ENCODE measurements around the gene CCDC33. TPM values are rescaled to one million over a fixed set of nuclear protein-coding genes. Genes with fewer than 3 reads are reported as not detected.

The CCDC33 gene
- total RNA-seq, 1 donor from 2014 or later = not detected

DNA sequence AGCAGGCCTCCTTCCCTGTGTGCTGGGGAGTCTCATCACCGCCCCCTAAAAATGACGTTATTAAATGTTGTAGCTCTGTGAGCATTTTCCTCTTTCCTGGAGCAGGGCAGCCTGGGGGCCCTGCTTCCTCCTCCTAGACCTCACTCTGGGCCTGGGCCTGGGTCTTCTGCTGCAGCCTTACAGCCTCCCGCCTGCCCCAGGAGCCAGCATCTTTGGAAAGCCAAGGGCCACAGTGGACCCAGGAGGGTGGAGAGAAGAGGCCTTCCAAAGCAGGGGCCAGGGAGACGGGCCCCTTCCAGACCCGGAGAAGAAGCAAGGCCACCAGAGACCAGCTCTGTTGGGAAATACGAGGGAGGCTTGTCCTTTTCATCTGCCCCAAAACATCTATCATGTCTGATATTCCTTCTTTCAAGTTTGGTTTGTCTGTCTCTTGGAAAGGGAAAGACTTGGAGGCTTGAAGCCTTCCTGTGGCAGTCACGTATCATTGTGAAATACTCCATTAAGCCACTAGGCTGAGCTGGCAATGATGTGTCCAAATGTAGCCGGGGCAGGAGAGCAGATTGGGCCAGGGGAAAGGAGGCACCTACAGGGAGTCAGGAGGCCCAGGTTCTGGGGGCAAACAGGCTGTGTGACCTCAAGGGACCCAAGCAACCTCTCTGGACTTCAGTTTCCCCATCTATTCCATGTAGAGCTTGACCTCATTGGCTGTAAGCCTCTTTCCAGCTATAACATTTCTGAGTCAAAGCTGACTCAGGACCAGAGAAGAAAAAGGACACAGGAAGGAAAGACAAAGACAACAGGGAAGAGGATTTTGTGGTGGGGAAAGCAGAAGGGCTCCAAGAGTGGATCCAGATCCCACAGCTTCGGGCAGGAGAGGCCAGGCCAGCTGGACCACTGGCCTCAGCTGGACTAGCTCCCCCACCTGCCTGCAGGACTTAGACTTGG lies 100.2 kb downstream of the CCDC33 start:
- Mint-ChIP-seq H3K4me1 (ENCODE audit: low read depth) (no peaks in the 10 kb centered on the region), H3K4me3 (ENCODE audit: low read depth) (no peak overlapping the region), H3K27me3 (ENCODE audit: low read depth) (peaks cover under 1% of the 10 kb centered on the region), H3K36me3 (ENCODE audit: low read depth) (no peaks in the 10 kb centered on the region), H3K27ac (no peak overlapping the region), H3K9me3 (no peaks in the 10 kb centered on the region)
- no peak for DNase-seq (ENCODE audit: low spot score)
- intact Hi-C loops (cut with micrococcal nuclease) = no loop called here

DNA sequence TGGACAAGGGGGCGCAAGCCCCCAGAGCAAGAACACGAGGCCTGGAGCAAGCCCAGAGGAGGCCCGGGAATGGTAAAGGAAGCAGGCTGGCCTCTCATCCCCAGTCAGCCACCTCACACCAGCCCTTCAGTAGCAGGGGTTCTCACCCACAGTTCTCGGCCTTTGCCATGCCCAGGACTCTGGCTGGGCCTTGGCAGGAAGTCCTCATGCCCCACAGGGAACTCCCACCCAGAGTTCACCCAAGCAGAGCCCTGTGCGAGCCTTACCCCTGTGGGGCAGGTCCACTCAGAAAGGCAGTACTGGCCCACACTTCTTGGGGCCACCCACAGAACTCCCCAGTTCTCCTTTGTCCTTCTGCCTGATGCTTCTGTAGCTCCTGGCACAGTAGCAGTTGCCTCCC lies 101.0 kb downstream of the CCDC33 start:
- no peaks in the 10 kb centered on the region for H3K4me1 Mint-ChIP-seq (ENCODE audit: low read depth)
- no peak for DNase-seq (ENCODE audit: low spot score)
- H3K36me3 Mint-ChIP-seq (ENCODE audit: low read depth) = no peaks in the 10 kb centered on the region
- H3K27me3 Mint-ChIP-seq (ENCODE audit: low read depth) = peaks cover 4% of the 10 kb centered on the region
- no peak overlapping the region for H3K27ac Mint-ChIP-seq
- no peaks in the 10 kb centered on the region for H3K9me3 Mint-ChIP-seq
- intact Hi-C loops (cut with micrococcal nuclease) = no loop called here
- no peak overlapping the region for H3K4me3 Mint-ChIP-seq (ENCODE audit: low read depth)

DNA sequence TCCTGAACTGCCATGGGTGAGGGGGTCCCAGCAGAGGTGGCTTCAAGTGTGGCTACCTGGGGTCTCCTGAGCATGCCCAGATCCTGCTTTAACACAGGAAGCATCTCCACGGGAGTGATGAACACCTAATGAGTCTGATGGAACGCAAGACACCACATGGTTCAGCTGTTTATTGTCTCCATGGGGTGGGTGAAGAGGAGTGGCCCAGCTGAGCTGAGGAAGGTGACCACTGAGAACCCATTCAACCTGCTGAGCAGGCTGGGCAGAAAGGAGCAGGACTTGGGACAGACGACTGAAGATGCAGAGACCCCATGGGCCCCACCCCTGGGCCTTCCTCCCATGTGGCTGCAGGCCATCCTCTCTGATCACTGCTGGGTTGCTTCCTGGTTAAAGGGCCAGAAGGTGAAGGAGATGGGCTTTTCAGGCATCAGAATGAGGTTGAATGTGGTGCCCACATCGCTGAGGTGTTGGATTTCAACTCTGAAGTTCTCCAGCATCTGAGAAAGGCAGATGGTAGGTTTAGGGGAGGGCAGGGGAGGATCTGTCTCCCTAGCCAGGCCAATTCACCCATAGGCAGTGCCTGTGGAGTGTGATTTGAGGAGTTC lies 101.6 kb downstream of the CCDC33 start:
- Mint-ChIP-seq H3K27me3 (ENCODE audit: low read depth) (peaks cover 4% of the 10 kb centered on the region), H3K36me3 (ENCODE audit: low read depth) (no peaks in the 10 kb centered on the region), H3K27ac (no peak overlapping the region), H3K9me3 (no peaks in the 10 kb centered on the region), H3K4me1 (ENCODE audit: low read depth) (no peaks in the 10 kb centered on the region), H3K4me3 (ENCODE audit: low read depth) (no peak overlapping the region)
- intact Hi-C loops (cut with micrococcal nuclease) = no loop called here
- no peak for DNase-seq (ENCODE audit: low spot score)

DNA sequence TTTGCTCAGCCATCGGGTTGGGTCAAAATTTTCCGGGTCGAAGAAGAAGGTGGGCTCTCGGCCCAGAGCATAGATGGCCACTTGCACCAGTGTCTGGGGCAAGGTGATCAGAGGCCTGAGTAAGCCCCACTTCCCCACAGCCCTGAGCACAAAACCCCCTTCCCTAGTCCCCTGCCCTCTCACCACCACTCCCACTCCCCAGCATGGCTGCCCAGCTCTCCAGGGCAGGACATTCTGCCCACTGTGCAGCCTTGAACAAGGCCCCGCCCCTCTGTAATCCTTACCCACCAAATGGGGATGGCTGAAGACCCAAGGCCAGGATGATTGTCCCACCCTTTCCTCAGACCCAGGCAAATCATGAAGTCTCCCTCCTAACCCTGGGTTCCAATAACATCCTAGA lies 102.5 kb downstream of the CCDC33 start:
- Mint-ChIP-seq H3K4me3 (ENCODE audit: low read depth) (no peak overlapping the region), H3K9me3 (no peaks in the 10 kb centered on the region), H3K4me1 (ENCODE audit: low read depth) (no peaks in the 10 kb centered on the region)

DNA sequence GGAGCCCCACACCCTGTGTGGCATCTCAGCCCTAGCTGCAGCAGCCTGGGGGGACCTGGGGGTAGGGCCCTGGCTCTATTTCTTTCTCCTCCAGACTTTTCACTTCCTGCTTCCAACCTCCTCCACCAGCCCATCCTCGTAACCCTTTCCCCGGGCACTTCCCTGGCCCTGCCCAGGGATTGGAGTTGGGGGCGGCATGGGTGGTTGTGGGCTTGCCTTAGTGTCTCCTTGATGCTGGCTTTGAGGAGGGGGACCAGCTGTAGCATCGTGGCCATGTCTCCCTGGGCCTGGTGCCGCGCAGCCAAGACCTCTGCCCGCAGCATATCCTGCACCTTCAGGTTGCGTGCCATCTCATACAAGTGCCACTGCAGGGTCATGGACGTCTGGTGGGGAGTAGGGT lies 103.2 kb downstream of the CCDC33 start:
- Mint-ChIP-seq H3K27ac (no peak overlapping the region), H3K4me3 (ENCODE audit: low read depth) (no peak overlapping the region), H3K27me3 (ENCODE audit: low read depth) (peaks cover 4% of the 10 kb centered on the region), H3K4me1 (ENCODE audit: low read depth) (no peaks in the 10 kb centered on the region), H3K9me3 (no peaks in the 10 kb centered on the region), H3K36me3 (ENCODE audit: low read depth) (no peaks in the 10 kb centered on the region)
- intact Hi-C loops (cut with micrococcal nuclease) = no loop called here
- no peak for DNase-seq (ENCODE audit: low spot score)

More for the DNA sequence above, 102.5 kb downstream of the CCDC33 start:
- no peak overlapping the region for H3K27ac Mint-ChIP-seq
- intact Hi-C loops (cut with micrococcal nuclease) = no loop called here
- H3K36me3 Mint-ChIP-seq (ENCODE audit: low read depth) = no peaks in the 10 kb centered on the region
- no peak for DNase-seq (ENCODE audit: low spot score)
- H3K27me3 Mint-ChIP-seq (ENCODE audit: low read depth) = peaks cover 4% of the 10 kb centered on the region

DNA sequence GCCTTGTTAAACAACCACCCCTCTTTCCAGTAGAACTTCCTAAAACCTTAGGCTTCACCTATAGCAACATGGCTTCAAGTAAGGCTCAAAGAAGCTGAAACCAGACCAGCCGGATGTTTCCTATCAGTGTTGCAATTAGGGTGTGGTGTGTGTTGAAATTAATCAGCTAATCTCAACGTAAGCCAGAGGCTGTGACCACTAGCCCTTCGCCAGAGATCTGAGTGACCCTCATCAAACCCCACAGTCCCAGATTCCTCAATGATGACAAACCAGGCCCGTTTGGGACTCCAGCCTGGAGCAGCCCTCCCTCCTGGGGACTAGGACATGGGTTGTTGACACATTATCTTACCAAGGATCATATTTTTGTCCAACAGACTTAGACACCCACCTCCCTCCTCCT lies 104.0 kb downstream of the CCDC33 start:
- no peaks in the 10 kb centered on the region for H3K4me1 Mint-ChIP-seq (ENCODE audit: low read depth)
- intact Hi-C loops (cut with micrococcal nuclease) = no loop called here
- H3K27ac Mint-ChIP-seq = no peak overlapping the region
- no peaks in the 10 kb centered on the region for H3K9me3 Mint-ChIP-seq
- H3K4me3 Mint-ChIP-seq (ENCODE audit: low read depth) = no peak overlapping the region
- no peaks in the 10 kb centered on the region for H3K36me3 Mint-ChIP-seq (ENCODE audit: low read depth)
- DNase-seq (ENCODE audit: low spot score) = no peak
- peaks cover 4% of the 10 kb centered on the region for H3K27me3 Mint-ChIP-seq (ENCODE audit: low read depth)

DNA sequence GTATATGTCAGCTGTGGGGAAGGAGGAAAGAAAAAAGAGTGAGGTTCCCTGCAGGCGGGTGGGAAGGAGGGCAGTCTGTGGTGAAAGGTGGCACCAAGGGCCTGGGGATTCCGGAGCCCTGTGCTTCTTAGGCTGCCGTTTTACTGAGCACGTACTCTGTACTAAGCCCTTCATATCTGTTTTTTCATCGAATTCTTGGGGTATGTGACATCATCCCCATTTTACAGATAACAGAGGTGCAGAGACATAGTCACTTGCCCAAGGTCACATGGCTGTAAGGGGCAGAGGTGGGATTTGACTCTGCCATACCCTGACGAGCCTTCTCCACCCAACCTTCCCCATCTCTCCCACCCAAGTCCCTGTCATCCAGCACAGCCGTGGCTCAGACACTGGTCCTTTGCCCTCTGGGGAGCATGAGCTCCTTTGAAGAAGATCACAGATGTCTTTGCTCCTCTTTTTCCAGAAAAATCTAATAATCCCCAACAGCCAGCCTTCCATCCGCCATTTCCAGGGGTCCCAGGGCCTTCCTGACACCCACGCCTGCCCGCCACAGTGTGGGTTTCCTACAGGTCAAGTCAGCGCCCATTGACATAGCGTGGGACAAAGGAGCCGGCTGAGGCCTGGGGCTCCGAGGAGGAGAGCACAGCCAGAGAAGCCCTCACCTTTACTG lies 107.1 kb downstream of the CCDC33 start:
- no peak overlapping the region for H3K27ac Mint-ChIP-seq
- peaks cover 4% of the 10 kb centered on the region for H3K27me3 Mint-ChIP-seq (ENCODE audit: low read depth)
- peaks cover 4% of the 10 kb centered on the region for H3K4me1 Mint-ChIP-seq (ENCODE audit: low read depth)
- H3K4me3 Mint-ChIP-seq (ENCODE audit: low read depth) = no peak overlapping the region
- H3K9me3 Mint-ChIP-seq = no peaks in the 10 kb centered on the region
- no peak for DNase-seq (ENCODE audit: low spot score)
- no peaks in the 10 kb centered on the region for H3K36me3 Mint-ChIP-seq (ENCODE audit: low read depth)
- intact Hi-C loops (cut with micrococcal nuclease) = no loop called here

DNA sequence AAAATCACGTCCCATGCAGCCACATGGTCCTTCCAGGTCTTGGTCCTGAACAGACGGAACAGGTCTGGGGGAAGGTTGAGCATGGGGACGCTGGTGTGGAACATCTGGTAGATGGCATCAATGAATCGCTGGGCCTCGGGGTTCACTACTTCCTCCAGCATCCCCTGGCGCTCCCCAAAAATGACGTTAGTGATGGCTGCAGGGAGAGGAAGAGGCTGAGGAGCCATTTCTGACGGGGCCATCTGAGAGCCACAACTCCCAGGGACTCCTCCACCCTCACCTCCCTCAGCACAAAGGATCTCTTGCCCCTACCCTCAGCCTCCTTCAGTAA lies 107.6 kb downstream of the CCDC33 start:
- Mint-ChIP-seq H3K27ac (no peak overlapping the region), H3K36me3 (ENCODE audit: low read depth) (no peaks in the 10 kb centered on the region), H3K4me1 (ENCODE audit: low read depth) (peaks cover 4% of the 10 kb centered on the region), H3K27me3 (ENCODE audit: low read depth) (peaks cover 4% of the 10 kb centered on the region), H3K9me3 (no peaks in the 10 kb centered on the region), H3K4me3 (ENCODE audit: low read depth) (no peak overlapping the region)
- intact Hi-C loops (cut with micrococcal nuclease) = no loop called here
- DNase-seq (ENCODE audit: low spot score) = no peak

DNA sequence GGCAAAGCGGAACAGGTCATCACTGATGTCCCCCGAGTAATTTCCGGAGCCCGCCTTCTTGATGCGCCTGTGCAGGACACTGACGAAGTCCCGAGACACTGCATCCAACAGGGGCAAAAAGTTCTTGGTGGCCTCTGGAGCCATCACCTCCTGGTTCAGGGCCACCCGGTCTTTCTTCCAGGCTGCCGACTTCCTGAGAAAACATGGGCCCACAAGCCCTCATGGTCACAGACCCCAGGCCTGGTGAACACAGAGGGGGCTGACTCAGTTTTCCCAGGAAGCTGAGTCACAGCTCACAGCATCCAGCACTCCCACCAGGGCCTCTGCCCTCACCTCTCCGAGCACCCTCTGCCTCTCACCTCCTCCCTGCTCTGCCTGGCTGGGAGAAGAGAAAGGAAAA lies 108.9 kb downstream of the CCDC33 start:
- H3K36me3 Mint-ChIP-seq (ENCODE audit: low read depth) = no peaks in the 10 kb centered on the region

DNA sequence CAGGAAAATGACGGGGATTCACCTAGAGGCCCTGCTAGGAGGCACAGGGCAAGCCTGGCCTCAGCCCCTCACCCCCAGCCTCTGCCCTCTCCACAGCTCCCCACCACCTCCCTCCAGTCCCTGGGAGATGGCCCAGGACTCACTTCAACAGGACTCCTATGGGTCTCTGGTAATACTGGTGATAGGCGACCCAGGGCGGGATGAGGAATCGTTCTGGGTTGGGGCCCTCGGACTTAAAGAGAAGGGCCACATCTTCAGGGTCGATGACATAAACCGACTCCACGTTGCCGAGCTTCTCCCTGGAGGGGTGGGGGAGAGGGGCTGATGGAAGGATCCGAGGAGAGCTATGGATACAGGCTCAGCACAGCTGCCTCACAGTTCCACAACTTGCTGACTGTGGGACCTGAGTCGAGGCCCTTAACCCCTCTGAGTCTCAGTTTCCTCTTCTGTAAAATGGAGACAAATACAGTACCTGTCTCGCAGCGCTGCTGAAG lies 111.7 kb downstream of the CCDC33 start:
- H3K9me3 Mint-ChIP-seq = no peaks in the 10 kb centered on the region

More for the DNA sequence above, 108.9 kb downstream of the CCDC33 start:
- Mint-ChIP-seq H3K9me3 (no peaks in the 10 kb centered on the region), H3K27me3 (ENCODE audit: low read depth) (peaks cover 4% of the 10 kb centered on the region), H3K27ac (no peak overlapping the region), H3K4me3 (ENCODE audit: low read depth) (no peak overlapping the region), H3K4me1 (ENCODE audit: low read depth) (peaks cover 4% of the 10 kb centered on the region)
- DNase-seq (ENCODE audit: low spot score) = no peak
- intact Hi-C loops (cut with micrococcal nuclease) = no loop called here

DNA sequence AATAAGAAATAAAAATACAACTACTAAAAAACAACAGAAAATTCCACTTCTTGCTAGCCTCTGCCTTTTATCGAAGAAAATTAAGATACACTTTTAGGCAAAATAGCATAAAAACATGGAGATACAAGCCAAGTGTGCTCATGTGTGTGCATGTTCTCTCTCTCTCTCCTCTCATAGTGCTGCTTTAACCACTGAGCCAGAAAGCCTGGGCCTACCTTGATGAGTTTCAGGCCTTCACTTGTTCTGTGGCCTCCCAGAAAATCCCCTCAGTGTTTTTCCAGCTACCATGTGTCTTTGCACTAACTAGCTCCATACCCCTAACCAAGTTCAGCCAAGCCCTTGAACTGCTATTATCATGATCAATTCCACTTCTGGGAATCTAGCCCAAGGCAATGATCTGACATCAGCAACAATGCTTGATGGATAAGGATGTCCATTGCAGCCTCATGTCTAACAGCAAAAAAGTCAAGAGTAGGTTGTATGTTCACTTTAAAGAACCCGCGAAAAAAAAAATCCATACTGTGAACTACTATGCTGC lies 113.2 kb downstream of the CCDC33 start:
- Mint-ChIP-seq H3K27me3 (ENCODE audit: low read depth) (peaks cover 8% of the 10 kb centered on the region), H3K27ac (no peak overlapping the region)
- intact Hi-C loops (cut with micrococcal nuclease) = no loop called here

More for the DNA sequence above, 111.7 kb downstream of the CCDC33 start:
- DNase-seq (ENCODE audit: low spot score) = no peak
- no peak overlapping the region for H3K4me3 Mint-ChIP-seq (ENCODE audit: low read depth)
- intact Hi-C loops (cut with micrococcal nuclease) = no loop called here
- peaks cover 4% of the 10 kb centered on the region for H3K4me1 Mint-ChIP-seq (ENCODE audit: low read depth)
- H3K27ac Mint-ChIP-seq = no peak overlapping the region
- H3K36me3 Mint-ChIP-seq (ENCODE audit: low read depth) = no peaks in the 10 kb centered on the region
- H3K27me3 Mint-ChIP-seq (ENCODE audit: low read depth) = peaks cover 4% of the 10 kb centered on the region

DNA sequence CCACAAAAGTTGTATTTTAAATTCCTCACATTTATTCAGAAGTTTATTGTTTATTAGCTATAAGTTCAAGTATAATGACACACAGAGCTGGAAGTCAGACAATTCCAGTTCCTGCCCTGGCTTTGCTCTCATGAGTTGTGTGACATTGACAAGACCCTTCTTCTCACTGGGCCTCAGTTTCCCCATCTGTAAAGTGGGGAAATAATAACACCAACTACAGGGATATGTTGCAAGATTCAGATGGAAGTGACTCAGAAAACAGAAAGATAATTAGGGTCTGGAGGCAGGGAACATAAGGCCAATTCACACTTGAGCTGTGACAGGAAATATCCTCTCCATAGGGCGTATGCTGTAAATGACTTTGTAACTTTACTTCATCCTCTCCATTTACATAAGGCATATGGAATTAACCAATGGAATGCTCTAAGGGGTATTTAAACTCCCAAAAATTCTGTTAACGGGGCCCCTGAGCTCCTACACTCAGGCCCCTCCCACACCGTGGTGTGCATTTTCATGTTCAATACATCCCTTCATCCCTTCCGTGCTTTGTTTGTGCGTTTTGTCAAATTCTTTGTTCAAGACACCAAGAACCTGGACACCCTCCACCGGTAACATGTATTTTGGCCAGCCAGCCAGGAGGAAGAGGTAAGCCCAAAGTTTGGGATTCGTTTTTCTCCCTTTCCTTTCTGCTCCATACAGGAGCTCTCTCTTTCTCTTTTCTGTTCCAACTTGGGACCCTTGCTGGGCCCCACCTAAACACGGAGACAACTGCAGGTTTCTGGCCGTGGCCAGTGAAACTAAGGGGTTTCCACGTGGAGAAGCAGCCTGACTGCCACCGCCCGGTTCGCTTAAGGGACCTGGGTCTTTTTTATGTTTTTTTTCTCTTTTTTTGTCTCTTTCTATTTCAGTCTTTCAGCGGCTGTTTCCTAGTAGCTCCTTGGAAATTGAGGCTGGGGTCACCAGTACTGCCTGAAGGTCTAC lies 114.5 kb downstream of the CCDC33 start:
- Mint-ChIP-seq H3K4me1 (ENCODE audit: low read depth) (peaks cover 2% of the 10 kb centered on the region), H3K27me3 (ENCODE audit: low read depth) (peaks cover 20% of the 10 kb centered on the region), H3K9me3 (peaks cover 12% of the 10 kb centered on the region), H3K4me3 (ENCODE audit: low read depth) (no peak overlapping the region), H3K36me3 (ENCODE audit: low read depth) (no peaks in the 10 kb centered on the region), H3K27ac (no peak overlapping the region)
- no peak for DNase-seq (ENCODE audit: low spot score)
- intact Hi-C loops (cut with micrococcal nuclease) = no loop called here

More for the DNA sequence above, 113.2 kb downstream of the CCDC33 start:
- Mint-ChIP-seq H3K4me1 (ENCODE audit: low read depth) (peaks cover 4% of the 10 kb centered on the region), H3K4me3 (ENCODE audit: low read depth) (no peak overlapping the region), H3K9me3 (peaks cover 3% of the 10 kb centered on the region), H3K36me3 (ENCODE audit: low read depth) (no peaks in the 10 kb centered on the region)
- DNase-seq (ENCODE audit: low spot score) = no peak
